ENCODE data around the gene DEFB132. TPM values are rescaled to one million over a fixed set of nuclear protein-coding genes. Genes with fewer than 3 reads are reported as not detected.

Gene DEFB132
- total and polyA plus RNA-seq, 2 experiments from 2014 or later, result not detected

- TF ChIP-seq, protein P1, sequence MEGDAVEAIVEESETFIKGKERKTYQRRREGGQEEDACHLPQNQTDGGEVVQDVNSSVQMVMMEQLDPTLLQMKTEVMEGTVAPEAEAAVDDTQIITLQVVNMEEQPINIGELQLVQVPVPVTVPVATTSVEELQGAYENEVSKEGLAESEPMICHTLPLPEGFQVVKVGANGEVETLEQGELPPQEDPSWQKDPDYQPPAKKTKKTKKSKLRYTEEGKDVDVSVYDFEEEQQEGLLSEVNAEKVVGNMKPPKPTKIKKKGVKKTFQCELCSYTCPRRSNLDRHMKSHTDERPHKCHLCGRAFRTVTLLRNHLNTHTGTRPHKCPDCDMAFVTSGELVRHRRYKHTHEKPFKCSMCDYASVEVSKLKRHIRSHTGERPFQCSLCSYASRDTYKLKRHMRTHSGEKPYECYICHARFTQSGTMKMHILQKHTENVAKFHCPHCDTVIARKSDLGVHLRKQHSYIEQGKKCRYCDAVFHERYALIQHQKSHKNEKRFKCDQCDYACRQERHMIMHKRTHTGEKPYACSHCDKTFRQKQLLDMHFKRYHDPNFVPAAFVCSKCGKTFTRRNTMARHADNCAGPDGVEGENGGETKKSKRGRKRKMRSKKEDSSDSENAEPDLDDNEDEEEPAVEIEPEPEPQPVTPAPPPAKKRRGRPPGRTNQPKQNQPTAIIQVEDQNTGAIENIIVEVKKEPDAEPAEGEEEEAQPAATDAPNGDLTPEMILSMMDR (conservative IDR thresholded peaks at IDR 0.05; ENCODE audit: low read depth in 2 of 2), result no peak; a peak in 1 of 4 replicates
- TF ChIP-seq, protein P2, sequence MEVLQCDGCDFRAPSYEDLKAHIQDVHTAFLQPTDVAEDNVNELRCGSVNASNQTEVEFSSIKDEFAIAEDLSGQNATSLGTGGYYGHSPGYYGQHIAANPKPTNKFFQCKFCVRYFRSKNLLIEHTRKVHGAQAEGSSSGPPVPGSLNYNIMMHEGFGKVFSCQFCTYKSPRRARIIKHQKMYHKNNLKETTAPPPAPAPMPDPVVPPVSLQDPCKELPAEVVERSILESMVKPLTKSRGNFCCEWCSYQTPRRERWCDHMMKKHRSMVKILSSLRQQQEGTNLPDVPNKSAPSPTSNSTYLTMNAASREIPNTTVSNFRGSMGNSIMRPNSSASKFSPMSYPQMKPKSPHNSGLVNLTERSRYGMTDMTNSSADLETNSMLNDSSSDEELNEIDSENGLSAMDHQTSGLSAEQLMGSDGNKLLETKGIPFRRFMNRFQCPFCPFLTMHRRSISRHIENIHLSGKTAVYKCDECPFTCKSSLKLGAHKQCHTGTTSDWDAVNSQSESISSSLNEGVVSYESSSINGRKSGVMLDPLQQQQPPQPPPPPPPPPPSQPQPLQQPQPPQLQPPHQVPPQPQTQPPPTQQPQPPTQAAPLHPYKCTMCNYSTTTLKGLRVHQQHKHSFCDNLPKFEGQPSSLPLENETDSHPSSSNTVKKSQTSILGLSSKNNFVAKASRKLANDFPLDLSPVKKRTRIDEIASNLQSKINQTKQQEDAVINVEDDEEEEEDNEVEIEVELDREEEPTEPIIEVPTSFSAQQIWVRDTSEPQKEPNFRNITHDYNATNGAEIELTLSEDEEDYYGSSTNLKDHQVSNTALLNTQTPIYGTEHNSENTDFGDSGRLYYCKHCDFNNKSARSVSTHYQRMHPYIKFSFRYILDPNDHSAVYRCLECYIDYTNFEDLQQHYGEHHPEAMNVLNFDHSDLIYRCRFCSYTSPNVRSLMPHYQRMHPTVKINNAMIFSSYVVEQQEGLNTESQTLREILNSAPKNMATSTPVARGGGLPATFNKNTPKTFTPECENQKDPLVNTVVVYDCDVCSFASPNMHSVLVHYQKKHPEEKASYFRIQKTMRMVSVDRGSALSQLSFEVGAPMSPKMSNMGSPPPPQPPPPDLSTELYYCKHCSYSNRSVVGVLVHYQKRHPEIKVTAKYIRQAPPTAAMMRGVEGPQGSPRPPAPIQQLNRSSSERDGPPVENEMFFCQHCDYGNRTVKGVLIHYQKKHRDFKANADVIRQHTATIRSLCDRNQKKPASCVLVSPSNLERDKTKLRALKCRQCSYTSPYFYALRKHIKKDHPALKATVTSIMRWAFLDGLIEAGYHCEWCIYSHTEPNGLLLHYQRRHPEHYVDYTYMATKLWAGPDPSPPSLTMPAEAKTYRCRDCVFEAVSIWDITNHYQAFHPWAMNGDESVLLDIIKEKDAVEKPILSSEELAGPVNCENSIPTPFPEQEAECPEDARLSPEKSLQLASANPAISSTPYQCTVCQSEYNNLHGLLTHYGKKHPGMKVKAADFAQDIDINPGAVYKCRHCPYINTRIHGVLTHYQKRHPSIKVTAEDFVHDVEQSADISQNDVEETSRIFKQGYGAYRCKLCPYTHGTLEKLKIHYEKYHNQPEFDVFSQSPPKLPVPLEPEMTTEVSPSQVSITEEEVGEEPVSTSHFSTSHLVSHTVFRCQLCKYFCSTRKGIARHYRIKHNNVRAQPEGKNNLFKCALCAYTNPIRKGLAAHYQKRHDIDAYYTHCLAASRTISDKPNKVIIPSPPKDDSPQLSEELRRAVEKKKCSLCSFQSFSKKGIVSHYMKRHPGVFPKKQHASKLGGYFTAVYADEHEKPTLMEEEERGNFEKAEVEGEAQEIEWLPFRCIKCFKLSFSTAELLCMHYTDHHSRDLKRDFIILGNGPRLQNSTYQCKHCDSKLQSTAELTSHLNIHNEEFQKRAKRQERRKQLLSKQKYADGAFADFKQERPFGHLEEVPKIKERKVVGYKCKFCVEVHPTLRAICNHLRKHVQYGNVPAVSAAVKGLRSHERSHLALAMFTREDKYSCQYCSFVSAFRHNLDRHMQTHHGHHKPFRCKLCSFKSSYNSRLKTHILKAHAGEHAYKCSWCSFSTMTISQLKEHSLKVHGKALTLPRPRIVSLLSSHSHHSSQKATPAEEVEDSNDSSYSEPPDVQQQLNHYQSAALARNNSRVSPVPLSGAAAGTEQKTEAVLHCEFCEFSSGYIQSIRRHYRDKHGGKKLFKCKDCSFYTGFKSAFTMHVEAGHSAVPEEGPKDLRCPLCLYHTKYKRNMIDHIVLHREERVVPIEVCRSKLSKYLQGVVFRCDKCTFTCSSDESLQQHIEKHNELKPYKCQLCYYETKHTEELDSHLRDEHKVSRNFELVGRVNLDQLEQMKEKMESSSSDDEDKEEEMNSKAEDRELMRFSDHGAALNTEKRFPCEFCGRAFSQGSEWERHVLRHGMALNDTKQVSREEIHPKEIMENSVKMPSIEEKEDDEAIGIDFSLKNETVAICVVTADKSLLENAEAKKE (CRISPR knock-in tag; IDR thresholded peaks at IDR 0.05), result no peak
Observed at GRCh38 chr20:271069-271468, 13.5 kb downstream of the DEFB132 start (continued).

GRCh38 chr20:271528-271927 is 14.0 kb downstream of the DEFB132 start:
- no peaks in the 10 kb centered on the region for H3K36me3 ChIP-seq (ENCODE audit: insufficient read depth)
- H4K20me1 ChIP-seq (replicated peaks; ENCODE audit: insufficient read depth), result peaks cover 8% of the 10 kb centered on the region
- H2AFZ ChIP-seq, result no peak overlapping the region
- H3K9me2 ChIP-seq (ENCODE audit: insufficient read depth), result no peaks in the 10 kb centered on the region
- H3F3A ChIP-seq (replicated peaks; ENCODE audit: low read depth), result no peaks in the 10 kb centered on the region
- peaks cover 23% of the 10 kb centered on the region for H3K36me3 Mint-ChIP-seq (ENCODE audit: low read depth)
- H3K27ac ChIP-seq (ENCODE audit: low read depth), result no peak overlapping the region
- no peak overlapping the region for H3K4me3 ChIP-seq
- peaks cover 2% of the 10 kb centered on the region; the same call in 1 of the 3 replicates for H3K9me3 Mint-ChIP-seq
- no peaks in the 10 kb centered on the region for H3K79me2 ChIP-seq (replicated peaks; ENCODE audit: insufficient read depth)
- no peak overlapping the region for H3K27ac Mint-ChIP-seq
- ATAC-seq (no peak), DNase-seq (ENCODE audit: low spot score) (no peak)
- peaks cover 10% of the 10 kb centered on the region for H3K27me3 ChIP-seq (ENCODE audit: insufficient read depth)
- H3K4me1 Mint-ChIP-seq, result peaks cover 4% of the 10 kb centered on the region
- H3K4me1 ChIP-seq (ENCODE audit: insufficient read depth), result 0 out of 2 replicates have a peak, but pooled peaks cover 1% of the 10 kb centered on the region
- H3K4me2 ChIP-seq, result no peak overlapping the region
- no peak overlapping the region for H3K4me3 Mint-ChIP-seq
- H3K27me3 Mint-ChIP-seq (ENCODE audit: insufficient read depth, low read depth, poor library complexity), result peaks cover 16% of the 10 kb centered on the region
- TF ChIP-seq, protein P2 (CRISPR knock-in tag; IDR thresholded peaks at IDR 0.05), result no peak
- no peak for TF ChIP-seq EZH2phosphoT487 (IDR thresholded peaks at IDR 0.05; ENCODE audit: unreplicated experiment)

Data from GM23338 (cell line).